Panc1 (cell line): ENCODE results near the gene KRR1.

Experiments used
- CTCF ChIP-seq: fragments of 450-650 bp; IDR thresholded peaks from 2 replicates; pipeline ENCODE4 v1.5.1; 2017; ENCODE audit warnings: mild to moderate bottlenecking
- POLR2AphosphoS5 ChIP-seq: IDR thresholded peaks from 2 replicates; pipeline ENCODE4 v1.6.1; 2012; ENCODE audit warnings: mild to moderate bottlenecking, low read depth, low read length, moderate library complexity
- TCF7L2 ChIP-seq: IDR thresholded peaks from 2 replicates; pipeline ENCODE4 v1.6.1; 2011; ENCODE audit warnings: mild to moderate bottlenecking, low read depth, low read length, inconsistent platforms
- TF ChIP-seq, protein P1 (sequence below), 2 experiments: IDR thresholded peaks; 2 replicates each; pipeline ENCODE4 v1.6.1; 2011 to 2012; ENCODE audit warnings: low read depth in 2 of 2, control low read depth in 1 of 2, low read length in 1 of 2, mild to moderate bottlenecking in 1 of 2, moderate library complexity in 1 of 2; ENCODE audit not compliant: insufficient read depth in 1 of 2

GRCh38 chr12:75476071-75476470 lies 35.3 kb downstream of the KRR1 start:
- TF ChIP-seq CTCF (no peak), TCF7L2 (no peak), POLR2AphosphoS5 (no peak)
- TF ChIP-seq, protein P1, sequence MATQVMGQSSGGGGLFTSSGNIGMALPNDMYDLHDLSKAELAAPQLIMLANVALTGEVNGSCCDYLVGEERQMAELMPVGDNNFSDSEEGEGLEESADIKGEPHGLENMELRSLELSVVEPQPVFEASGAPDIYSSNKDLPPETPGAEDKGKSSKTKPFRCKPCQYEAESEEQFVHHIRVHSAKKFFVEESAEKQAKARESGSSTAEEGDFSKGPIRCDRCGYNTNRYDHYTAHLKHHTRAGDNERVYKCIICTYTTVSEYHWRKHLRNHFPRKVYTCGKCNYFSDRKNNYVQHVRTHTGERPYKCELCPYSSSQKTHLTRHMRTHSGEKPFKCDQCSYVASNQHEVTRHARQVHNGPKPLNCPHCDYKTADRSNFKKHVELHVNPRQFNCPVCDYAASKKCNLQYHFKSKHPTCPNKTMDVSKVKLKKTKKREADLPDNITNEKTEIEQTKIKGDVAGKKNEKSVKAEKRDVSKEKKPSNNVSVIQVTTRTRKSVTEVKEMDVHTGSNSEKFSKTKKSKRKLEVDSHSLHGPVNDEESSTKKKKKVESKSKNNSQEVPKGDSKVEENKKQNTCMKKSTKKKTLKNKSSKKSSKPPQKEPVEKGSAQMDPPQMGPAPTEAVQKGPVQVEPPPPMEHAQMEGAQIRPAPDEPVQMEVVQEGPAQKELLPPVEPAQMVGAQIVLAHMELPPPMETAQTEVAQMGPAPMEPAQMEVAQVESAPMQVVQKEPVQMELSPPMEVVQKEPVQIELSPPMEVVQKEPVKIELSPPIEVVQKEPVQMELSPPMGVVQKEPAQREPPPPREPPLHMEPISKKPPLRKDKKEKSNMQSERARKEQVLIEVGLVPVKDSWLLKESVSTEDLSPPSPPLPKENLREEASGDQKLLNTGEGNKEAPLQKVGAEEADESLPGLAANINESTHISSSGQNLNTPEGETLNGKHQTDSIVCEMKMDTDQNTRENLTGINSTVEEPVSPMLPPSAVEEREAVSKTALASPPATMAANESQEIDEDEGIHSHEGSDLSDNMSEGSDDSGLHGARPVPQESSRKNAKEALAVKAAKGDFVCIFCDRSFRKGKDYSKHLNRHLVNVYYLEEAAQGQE (IDR thresholded peaks at IDR 0.05; ENCODE audit: insufficient read depth in 1 of 2, low read depth in 2 of 2, low read length in 1 of 2): no peak
